GM21717 (cell line): ENCODE measurements around the gene UQCRHL.
A peak's percentile ranks its signal among the peaks of the same experiment; 100 is the strongest.
"Not testable (repeated sequence)": the region's sequence is repeated elsewhere in the genome, so short reads cannot be mapped to it uniquely, and the experiment has no call there.

Experiments
- ATAC-seq: cut with Tn5 transposase; IDR thresholded peaks from one replicate; pipeline ENCODE4 v1.9.1; 2021; ENCODE audit warnings: mild to moderate bottlenecking, moderate library complexity; ENCODE audit not compliant: unreplicated experiment

UQCRHL gene

GRCh38 chr1:15807549-15807948 is at the start of gene UQCRHL:
TSS of gene UQCRHL (minus strand) at chr1:15807649. CDS start at chr1:15807649, 0 bp downstream.
- ATAC-seq, result not testable (repeated sequence)

- no peak for ATAC-seq
These were observed 49.4 kb upstream of the UQCRHL start for GRCh38 chr1:15856888-15857287.

GRCh38 chr1:15852828-15853302 is 45.4 kb upstream of the UQCRHL start:
- no peak for ATAC-seq

GRCh38 chr1:15852036-15852827 is 44.8 kb upstream of the UQCRHL start:
- no peak for ATAC-seq

- ATAC-seq, result no peak
These were observed 44.0 kb upstream of the UQCRHL start for GRCh38 chr1:15851210-15852035.

GRCh38 chr1:15850471-15851001 is 43.1 kb upstream of the UQCRHL start:
- no peak for ATAC-seq

- ATAC-seq, result no peak
These were observed 42.4 kb upstream of the UQCRHL start for GRCh38 chr1:15849775-15850324.

GRCh38 chr1:15848929-15849774 is 41.7 kb upstream of the UQCRHL start:
- no peak for ATAC-seq

GRCh38 chr1:15848143-15848928 is 40.9 kb upstream of the UQCRHL start:
- peak; percentile 14 for ATAC-seq

GRCh38 chr1:15847893-15848142 is 40.4 kb upstream of the UQCRHL start:
- ATAC-seq, result no peak

GRCh38 chr1:15847100-15847892 is 39.8 kb upstream of the UQCRHL start, which contains the start of gene SPEN:
TSS of gene SPEN (plus strand) at chr1:15847707. CDS start at chr1:15848068, 361 bp downstream.
- ATAC-seq, result peak; percentile 46

GRCh38 chr1:15846056-15846455 is 38.6 kb upstream of the UQCRHL start:
- ATAC-seq, result not testable (repeated sequence)

GRCh38 chr1:15843826-15844572 is 36.5 kb upstream of the UQCRHL start:
- ATAC-seq, result no peak

GRCh38 chr1:15838721-15839120 is 31.3 kb upstream of the UQCRHL start:
- no peak for ATAC-seq

- ATAC-seq, result no peak
These were observed 30.5 kb upstream of the UQCRHL start for GRCh38 chr1:15837931-15838330.

- no peak for ATAC-seq
These were observed 29.6 kb upstream of the UQCRHL start for GRCh38 chr1:15836772-15837669.

GRCh38 chr1:15836511-15836771 is 29.0 kb upstream of the UQCRHL start:
- not testable (repeated sequence) for ATAC-seq
